Kidney epithelial cell (primary cell): Measurements from ENCODE around the gene SLC26A11. TPM values are rescaled to one million over a fixed set of nuclear protein-coding genes. Genes with fewer than 3 reads are reported as not detected.
"Not testable (repeated sequence)": the region's sequence is repeated elsewhere in the genome, so short reads cannot be mapped to it uniquely, and the experiment has no call there.

Experiments
- DNase-seq: peaks from one replicate; pipeline ENCODE4 v3.0.0-alpha.2; 2010; ENCODE audit warnings: low read depth
- H3K27me3 ChIP-seq: 2 replicates; pipeline ENCODE4 v1.6.0; 2011; ENCODE audit warnings: low read length; ENCODE audit not compliant: control insufficient read depth, insufficient read depth
- H3K36me3 ChIP-seq: 2 replicates; pipeline ENCODE4 v1.5.1; 2011; ENCODE audit warnings: low read length; ENCODE audit not compliant: control insufficient read depth, insufficient read depth
- H3K4me3 ChIP-seq: 2 replicates; pipeline ENCODE4 v1.5.1; 2011; ENCODE audit warnings: low read depth, mild to moderate bottlenecking, control low read depth, low read length
- total RNA-seq: library from RNA; depleted of rRNA; stranded (reverse); fragments of >200 nt; gene quantifications from 2 replicates; pipeline ENCODE4 v1.2.3, GENCODE V29; 2015
- TF ChIP-seq, protein P1 (sequence below): IDR thresholded peaks from 2 replicates; pipeline ENCODE4 v1.5.1; 2011; ENCODE audit warnings: mild to moderate bottlenecking, moderate library complexity, low read length, control low read depth, inconsistent platforms; ENCODE audit not compliant: insufficient read depth, poor library complexity, severe bottlenecking

SLC26A11 gene
- total RNA-seq, 1 donor from 2014 or later: 19.1 TPM

DNA sequence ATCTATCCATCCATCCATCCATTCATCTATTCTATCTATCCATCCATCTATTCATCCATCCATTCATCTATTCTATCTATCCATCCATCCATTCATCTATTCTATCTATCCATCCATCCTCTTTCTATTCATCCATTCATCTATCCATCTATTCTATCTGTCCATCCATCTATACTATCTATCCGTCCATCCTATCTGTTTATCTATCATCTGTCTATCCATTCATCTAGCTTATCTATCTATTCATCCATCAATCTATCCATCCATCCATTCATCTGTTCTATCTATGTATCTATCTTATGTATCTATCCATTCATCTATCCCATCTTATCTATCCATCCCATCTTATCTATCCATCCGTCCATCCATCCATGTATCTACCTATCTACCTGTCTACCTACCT, 49.2 kb downstream of the SLC26A11 start:
- TF ChIP-seq, protein P1, sequence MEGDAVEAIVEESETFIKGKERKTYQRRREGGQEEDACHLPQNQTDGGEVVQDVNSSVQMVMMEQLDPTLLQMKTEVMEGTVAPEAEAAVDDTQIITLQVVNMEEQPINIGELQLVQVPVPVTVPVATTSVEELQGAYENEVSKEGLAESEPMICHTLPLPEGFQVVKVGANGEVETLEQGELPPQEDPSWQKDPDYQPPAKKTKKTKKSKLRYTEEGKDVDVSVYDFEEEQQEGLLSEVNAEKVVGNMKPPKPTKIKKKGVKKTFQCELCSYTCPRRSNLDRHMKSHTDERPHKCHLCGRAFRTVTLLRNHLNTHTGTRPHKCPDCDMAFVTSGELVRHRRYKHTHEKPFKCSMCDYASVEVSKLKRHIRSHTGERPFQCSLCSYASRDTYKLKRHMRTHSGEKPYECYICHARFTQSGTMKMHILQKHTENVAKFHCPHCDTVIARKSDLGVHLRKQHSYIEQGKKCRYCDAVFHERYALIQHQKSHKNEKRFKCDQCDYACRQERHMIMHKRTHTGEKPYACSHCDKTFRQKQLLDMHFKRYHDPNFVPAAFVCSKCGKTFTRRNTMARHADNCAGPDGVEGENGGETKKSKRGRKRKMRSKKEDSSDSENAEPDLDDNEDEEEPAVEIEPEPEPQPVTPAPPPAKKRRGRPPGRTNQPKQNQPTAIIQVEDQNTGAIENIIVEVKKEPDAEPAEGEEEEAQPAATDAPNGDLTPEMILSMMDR: no peak
- no peak for DNase-seq
- Histone ChIP-seq H3K36me3 (peaks cover 6% of the 10 kb centered on the region), H3K4me3 (no peak overlapping the region), H3K27me3 (no peaks in the 10 kb centered on the region)

DNA sequence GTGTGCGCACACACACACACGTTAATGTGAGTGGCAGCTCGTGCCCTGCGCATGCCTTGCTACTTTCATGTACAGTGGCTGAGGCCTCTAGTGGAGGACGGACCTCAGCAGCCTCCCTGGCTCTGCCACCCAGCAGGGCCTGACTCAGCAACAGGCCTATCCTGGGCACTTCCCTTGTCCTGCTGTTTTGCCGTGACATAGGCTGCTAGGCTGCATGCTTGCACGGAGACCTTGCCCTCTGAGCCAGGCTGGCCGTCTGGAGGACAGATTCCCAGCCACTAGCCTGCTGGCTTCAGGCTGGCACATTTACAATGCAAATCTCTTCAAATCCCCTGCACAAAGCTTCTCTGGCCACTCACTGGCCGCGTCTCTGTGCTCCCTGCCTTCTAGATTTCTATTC, 49.9 kb downstream of the SLC26A11 start:
- peaks cover 6% of the 10 kb centered on the region for H3K36me3 ChIP-seq
- H3K4me3 ChIP-seq: no peak overlapping the region
- TF ChIP-seq, protein P1: no peak
- DNase-seq: no peak
- H3K27me3 ChIP-seq: no peaks in the 10 kb centered on the region

DNA sequence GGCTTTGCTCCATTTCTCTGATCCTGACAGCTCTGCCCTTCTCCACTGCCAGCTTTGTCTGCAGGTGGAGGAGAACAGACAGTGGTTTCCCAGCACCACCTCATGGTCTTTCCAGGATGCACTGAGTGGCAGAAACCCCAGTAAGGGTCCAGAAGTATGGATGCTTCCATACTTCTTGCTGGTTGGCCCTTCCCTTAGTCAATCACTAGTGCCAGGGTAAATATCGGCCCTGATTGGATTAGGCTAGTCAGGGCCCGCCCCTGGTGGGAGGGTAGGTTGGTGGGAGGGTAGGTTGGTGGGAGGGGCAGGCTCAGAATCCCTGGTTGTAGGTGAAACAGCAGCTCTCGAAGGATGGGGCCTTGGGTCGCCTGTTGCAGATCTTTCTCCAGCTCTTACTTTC, 50.6 kb downstream of the SLC26A11 start:
- Histone ChIP-seq H3K36me3 (peaks cover 6% of the 10 kb centered on the region), H3K4me3 (no peak overlapping the region), H3K27me3 (no peaks in the 10 kb centered on the region)
- TF ChIP-seq, protein P1: no peak
- DNase-seq: no peak

DNA sequence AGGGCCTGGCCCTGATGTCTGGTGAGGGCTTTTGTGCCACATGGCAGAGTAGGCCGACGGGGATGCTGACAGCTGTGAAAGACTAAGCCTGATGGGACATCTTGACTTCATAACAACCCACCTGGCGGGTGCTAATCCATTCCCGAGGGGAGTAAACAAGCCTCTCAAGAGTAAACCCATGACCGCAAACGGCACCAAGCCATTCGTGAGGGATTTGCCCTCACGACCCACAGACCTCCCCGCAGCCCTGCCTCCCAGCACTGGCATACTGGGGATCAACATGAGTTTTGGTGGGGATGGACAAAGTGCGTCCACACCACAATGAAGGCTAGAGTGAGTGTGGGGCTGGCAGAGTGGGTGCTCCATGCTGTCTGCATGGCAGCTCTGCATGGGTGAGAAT, 52.1 kb downstream of the SLC26A11 start:
- H3K4me3 ChIP-seq: no peak overlapping the region
- H3K36me3 ChIP-seq: peaks cover 6% of the 10 kb centered on the region
- TF ChIP-seq, protein P1: no peak
- H3K27me3 ChIP-seq: no peaks in the 10 kb centered on the region
- no peak for DNase-seq

DNA sequence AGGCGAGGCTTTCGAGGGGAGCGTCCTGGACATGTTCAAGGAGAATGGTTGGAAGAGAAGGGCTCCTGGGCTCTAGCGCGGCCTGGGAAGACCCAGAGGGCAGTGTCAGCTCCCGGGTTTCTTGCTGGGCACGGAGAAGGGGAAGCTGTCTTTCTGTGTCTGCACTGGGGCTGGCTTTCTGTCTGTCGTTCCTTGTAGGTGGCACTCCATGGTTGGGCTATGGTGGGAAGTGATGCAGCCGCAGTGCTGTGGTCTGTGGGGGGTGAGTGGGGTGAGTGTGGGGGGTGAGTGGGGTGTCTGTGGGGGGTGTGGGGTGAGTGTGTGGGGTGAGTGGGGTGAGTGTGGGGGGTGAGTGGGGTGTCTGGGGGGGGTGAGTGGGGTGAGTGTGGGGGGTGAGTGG, 54.1 kb downstream of the SLC26A11 start:
- Histone ChIP-seq H3K36me3 (peaks cover 4% of the 10 kb centered on the region), H3K27me3 (no peaks in the 10 kb centered on the region), H3K4me3 (no peak overlapping the region)
- TF ChIP-seq, protein P1: no peak
- no peak for DNase-seq

DNA sequence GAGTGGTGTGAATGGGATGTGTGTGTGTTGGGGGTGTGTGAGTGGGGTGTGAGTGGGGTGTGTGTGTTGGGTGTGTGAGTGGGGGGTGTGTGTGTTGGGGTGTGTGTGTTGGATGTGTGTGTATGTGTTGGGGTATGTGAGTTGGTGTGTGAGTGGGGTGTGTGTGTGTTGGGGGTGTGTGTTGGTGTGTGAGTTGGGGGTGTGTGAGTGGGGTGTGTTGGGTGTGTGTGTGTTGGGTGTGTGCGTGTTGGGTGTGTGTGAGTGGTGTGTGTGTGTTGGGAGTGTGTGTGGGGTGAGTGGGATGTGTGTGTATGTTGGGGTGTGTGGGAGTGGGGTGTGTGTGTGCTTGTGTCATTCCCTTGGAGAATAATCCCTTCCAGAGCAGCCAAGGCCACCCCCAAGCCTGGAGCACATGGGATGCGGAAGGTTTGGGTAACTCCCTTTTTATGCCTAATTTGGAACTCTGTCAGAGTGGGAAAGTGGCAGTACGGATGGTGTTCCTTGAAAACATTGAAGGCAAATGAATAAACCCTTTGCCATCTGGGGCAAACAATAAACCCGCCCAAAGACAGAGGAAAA, 54.7 kb downstream of the SLC26A11 start:
- TF ChIP-seq, protein P1: no peak
- Histone ChIP-seq H3K27me3 (no peaks in the 10 kb centered on the region), H3K36me3 (peaks cover 3% of the 10 kb centered on the region), H3K4me3 (no peak overlapping the region)
- DNase-seq: no peak

DNA sequence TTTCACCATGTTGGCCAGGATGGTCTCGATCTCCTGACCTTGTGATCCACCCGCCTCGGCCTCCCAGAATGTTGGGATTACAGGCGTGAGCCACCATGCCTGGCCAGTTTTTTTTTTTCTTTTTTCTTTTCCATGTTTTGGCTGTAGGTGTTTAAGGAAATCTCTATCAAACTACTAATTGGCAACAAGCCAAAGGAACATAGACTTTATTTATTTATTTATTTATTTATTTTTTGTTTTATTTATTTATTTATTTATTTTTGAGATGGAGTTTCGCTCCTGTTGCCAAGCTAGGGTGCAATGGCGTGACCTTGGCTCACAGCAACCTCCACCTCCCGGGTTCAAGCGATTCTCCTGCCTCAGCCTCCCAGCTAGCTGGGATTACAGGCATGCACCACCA, 55.6 kb downstream of the SLC26A11 start:
- DNase-seq, H3K4me3 ChIP-seq, H3K36me3 ChIP-seq, H3K27me3 ChIP-seq: not testable (repeated sequence)
